GM10266 (cell line): ENCODE data around the gene RNF166.
A peak's percentile ranks its signal among the peaks of the same experiment; 100 is the strongest.

Source experiments
- DNase-seq: peaks from one replicate; pipeline ENCODE4 v3.0.0; 2012; ENCODE audit errors: extremely low spot score
- CTCF ChIP-seq: IDR thresholded peaks from 2 replicates; pipeline ENCODE4 v1.5.1; 2012; ENCODE audit warnings: mild to moderate bottlenecking, low read depth; ENCODE audit not compliant: control insufficient read depth, insufficient read depth; ENCODE audit errors: missing control alignments

The RNF166 gene

GRCh38 chr16:88734361-88734728, 28.1 kb upstream of the RNF166 start:
- no peak for DNase-seq

GRCh38 chr16:88733630-88734360, 27.6 kb upstream of the RNF166 start:
- TF ChIP-seq CTCF, result no peak
- DNase-seq, result no peak

More at GRCh38 chr16:88734361-88734728, 28.1 kb upstream of the RNF166 start:
- TF ChIP-seq CTCF, result no peak

GRCh38 chr16:88732961-88733294, 26.7 kb upstream of the RNF166 start:
- no peak for TF ChIP-seq CTCF
- no peak for DNase-seq

GRCh38 chr16:88732172-88732960, 26.2 kb upstream of the RNF166 start:
- no peak for DNase-seq
- TF ChIP-seq CTCF, result no peak

- peak; percentile 80 for DNase-seq
- TF ChIP-seq CTCF, result no peak
Measured at GRCh38 chr16:88731699-88732098, 25.5 kb upstream of the RNF166 start.

GRCh38 chr16:88730632-88731607, 24.7 kb upstream of the RNF166 start:
- no peak for DNase-seq
- TF ChIP-seq CTCF, result no peak
